H1 (cell line): Measurements from ENCODE around the gene MESD.

ENCODE experiments used
- CEBPB ChIP-seq: IDR thresholded peaks from 2 replicates; pipeline ENCODE4 v1.6.1; 2012; ENCODE audit warnings: low read depth, low read length
- CREB1 ChIP-seq: IDR thresholded peaks from 2 replicates; pipeline ENCODE4 v1.6.1; 2012; ENCODE audit warnings: inconsistent platforms
- CTCF ChIP-seq, 3 experiments: IDR thresholded peaks; 1 replicate in 2 of 3; 2 replicates in 1 of 3; pipeline versions ENCODE4 v1.5.1 to v1.6.1; 2011; ENCODE audit warnings: low read length in 3 of 3, mild to moderate bottlenecking in 3 of 3, inconsistent platforms in 2 of 3, low read depth in 1 of 3, moderate library complexity in 1 of 3; ENCODE audit not compliant: insufficient read depth in 1 of 3; ENCODE audit errors: control extremely low read depth in 1 of 3
- E2F6 ChIP-seq: IDR thresholded peaks from 2 replicates; pipeline ENCODE4 v1.6.1; 2012; ENCODE audit warnings: inconsistent platforms
- HDAC6 ChIP-seq: IDR thresholded peaks from one replicate; pipeline ENCODE4 v1.7.1; 2012; ENCODE audit warnings: low read depth, mild to moderate bottlenecking, inconsistent platforms, low read length, moderate library complexity
- JUND ChIP-seq: IDR thresholded peaks from 2 replicates; pipeline ENCODE4 v1.6.1; 2011; ENCODE audit warnings: mild to moderate bottlenecking, improper control_type of control experiment, low read length
- MAX ChIP-seq: IDR thresholded peaks from 2 replicates; pipeline ENCODE4 v1.6.1; 2012; ENCODE audit warnings: inconsistent platforms
- NRF1 ChIP-seq: IDR thresholded peaks from 2 replicates; pipeline ENCODE4 v1.6.1; 2011; ENCODE audit warnings: mild to moderate bottlenecking, low read depth, low read length, improper control_type of control experiment
- POLR2A ChIP-seq, 2 experiments: IDR thresholded peaks; 1 replicate in 1 of 2; 2 replicates in 1 of 2; pipeline ENCODE4 v1.6.1; 2011; ENCODE audit warnings: low read depth in 2 of 2, low read length in 2 of 2, mild to moderate bottlenecking in 2 of 2; ENCODE audit errors: control extremely low read depth in 1 of 2
- POLR2AphosphoS5 ChIP-seq: IDR thresholded peaks from 2 replicates; pipeline ENCODE4 v1.6.1; 2011; ENCODE audit warnings: low read depth, low read length
- RXRA ChIP-seq: IDR thresholded peaks from 2 replicates; pipeline ENCODE4 v1.6.1; 2011; ENCODE audit warnings: low read depth, mild to moderate bottlenecking, low read length, moderate library complexity; ENCODE audit not compliant: insufficient read depth
- SRF ChIP-seq: IDR thresholded peaks from 2 replicates; pipeline ENCODE4 v1.6.1; 2011; ENCODE audit warnings: mild to moderate bottlenecking, low read depth, low read length, moderate library complexity
- SUZ12 ChIP-seq: fragments of 200-600 bp; sonication (generic); IDR thresholded peaks from 2 replicates; pipeline ENCODE4 v1.6.1; 2012; ENCODE audit warnings: mild to moderate bottlenecking, inconsistent platforms, low read length, moderate library complexity, mixed read lengths
- TAF7 ChIP-seq: optimal IDR thresholded peaks from 2 replicates; pipeline ENCODE3; 2011; ENCODE audit warnings: low read depth, mild to moderate bottlenecking, inconsistent platforms, low read length, moderate library complexity, borderline replicate concordance

- no peak for TF ChIP-seq CTCF (IDR thresholded peaks at IDR 0.05; ENCODE audit: control extremely low read depth in 1 of 3, insufficient read depth in 1 of 3, low read depth in 1 of 3, low read length in 3 of 3)
- no peak for TF ChIP-seq SUZ12
- no peak for TF ChIP-seq CEBPB
- no peak for TF ChIP-seq E2F6
- TF ChIP-seq MAX, result no peak
- TF ChIP-seq NRF1, result no peak
- no peak for TF ChIP-seq TAF7
- no peak for TF ChIP-seq POLR2AphosphoS5
- TF ChIP-seq HDAC6, result no peak
- no peak for TF ChIP-seq JUND
- TF ChIP-seq POLR2A (IDR thresholded peaks at IDR 0.05; ENCODE audit: control extremely low read depth in 1 of 2, low read depth in 2 of 2, low read length in 2 of 2), result no peak
- TF ChIP-seq SRF, result no peak
- no peak for TF ChIP-seq RXRA
- TF ChIP-seq CREB1, result no peak
Observed at GRCh38 chr15:80991421-80991820, 1.8 kb upstream of the MESD start.
